IPS-18c (cell line): Measurements from ENCODE around the gene GRAMD1C.

Experiments
- H3K4me3 ChIP-seq: 2 replicates; pipeline ENCODE4 v1.7.0; 2013; ENCODE audit warnings: low read depth, mild to moderate bottlenecking, low read length, moderate library complexity; ENCODE audit not compliant: insufficient read depth
- H3K9me3 ChIP-seq: one replicate; pipeline ENCODE4 v1.6.1; 2013; ENCODE audit warnings: mild to moderate bottlenecking, low read length, moderate library complexity; ENCODE audit not compliant: control insufficient read depth, insufficient read depth

Gene GRAMD1C

GRCh38 chr3:113908133-113908532 lies 69.5 kb downstream of the GRAMD1C start:
- Histone ChIP-seq H3K4me3 (no peak overlapping the region), H3K9me3 (no peaks in the 10 kb centered on the region)

GRCh38 chr3:113910966-113911365 lies 72.4 kb downstream of the GRAMD1C start:
- H3K9me3 ChIP-seq: no peaks in the 10 kb centered on the region
- H3K4me3 ChIP-seq: no peak overlapping the region

DNA sequence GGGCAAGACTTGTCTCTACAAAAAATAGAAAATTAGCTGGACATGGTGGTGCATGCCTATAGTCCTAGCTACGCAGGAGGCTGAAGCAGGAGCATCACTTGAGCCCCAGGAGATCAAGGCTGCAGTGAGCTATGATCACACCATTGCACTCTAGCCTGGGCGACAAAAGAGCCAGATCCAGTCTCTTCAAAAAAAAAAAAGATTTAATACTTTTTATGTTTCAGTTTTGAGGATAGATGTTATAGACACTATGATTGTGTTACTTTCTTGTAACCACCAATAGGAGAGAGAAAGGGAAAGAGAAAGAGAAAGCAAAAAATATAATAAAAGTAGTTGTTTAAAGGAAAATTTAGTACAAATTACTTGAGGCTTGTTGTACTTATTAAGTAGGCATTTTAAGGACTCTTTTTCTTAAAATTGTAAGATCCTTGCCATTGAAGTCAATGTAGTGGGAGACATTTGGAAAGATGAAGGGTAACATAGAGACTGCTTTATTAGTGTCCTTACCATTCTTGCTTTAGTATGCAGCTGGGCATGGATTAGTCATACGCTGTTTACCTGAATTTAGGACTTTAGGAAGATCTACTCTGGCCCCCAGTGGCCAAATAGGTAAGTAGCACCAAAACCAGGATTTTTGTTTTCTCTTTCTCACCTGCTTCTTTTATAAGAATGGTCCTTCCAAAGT lies 74.1 kb downstream of the GRAMD1C start:
- H3K4me3 ChIP-seq: no peak overlapping the region
- H3K9me3 ChIP-seq: no peaks in the 10 kb centered on the region

DNA sequence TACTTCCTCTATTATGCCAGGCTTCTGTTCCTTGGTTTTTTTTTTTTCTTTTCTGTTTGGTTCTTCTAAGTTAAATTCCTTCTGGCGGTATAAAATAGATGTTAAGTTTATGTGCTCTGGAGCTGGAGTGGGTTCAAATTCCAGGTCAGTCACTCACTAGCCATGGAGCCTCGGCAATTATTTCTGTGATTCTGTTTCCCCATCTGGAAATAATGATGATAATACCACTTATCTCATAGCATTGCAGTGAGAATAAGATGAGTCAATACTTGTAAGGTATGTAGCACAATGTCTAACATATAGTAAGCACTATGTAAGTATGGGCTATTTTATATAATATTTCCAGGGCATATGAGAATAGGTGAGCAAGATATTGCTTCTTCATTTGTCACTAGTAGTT lies 76.1 kb downstream of the GRAMD1C start:
- Histone ChIP-seq H3K4me3 (no peak overlapping the region), H3K9me3 (no peaks in the 10 kb centered on the region)

DNA sequence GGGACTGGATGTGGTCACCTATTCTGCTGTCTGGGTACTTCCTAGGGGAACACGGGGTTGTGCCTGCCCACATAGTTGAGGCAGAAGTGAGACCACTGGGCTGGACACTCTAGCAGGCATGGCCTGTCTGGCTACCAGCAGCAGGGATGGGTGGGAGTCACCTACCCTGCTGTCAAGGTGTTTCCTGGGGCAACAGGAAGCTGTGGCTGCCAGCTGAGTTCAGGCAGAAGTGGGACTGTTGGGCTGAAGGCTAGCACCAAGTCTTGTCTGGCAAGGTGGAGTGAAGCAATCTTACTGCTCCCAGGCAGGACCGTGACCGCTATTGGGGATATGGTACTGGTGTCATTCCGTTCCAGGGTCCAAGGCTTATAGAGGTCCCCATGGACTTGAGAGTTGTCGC lies 89.0 kb downstream of the GRAMD1C start:
- Histone ChIP-seq H3K4me3 (no peak overlapping the region), H3K9me3 (no peaks in the 10 kb centered on the region)

DNA sequence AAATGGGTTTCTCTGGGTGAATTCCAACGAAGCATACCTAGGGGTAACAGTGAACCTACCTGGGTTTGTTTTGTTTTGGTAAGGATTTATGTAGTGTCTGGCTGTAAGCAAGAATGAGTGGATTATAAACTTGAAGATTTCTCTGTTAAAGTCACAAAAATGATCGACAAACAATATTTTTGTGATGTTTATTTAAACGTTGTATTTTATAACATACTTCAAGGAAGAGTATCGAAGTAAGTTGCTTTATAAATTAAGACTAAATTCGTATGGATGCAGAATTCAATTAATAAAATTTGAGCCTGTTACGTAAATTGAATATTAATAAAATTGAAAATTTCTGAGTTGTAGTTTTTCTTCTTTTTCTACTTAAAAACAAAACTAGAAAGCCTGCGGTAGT lies 108.2 kb downstream of the GRAMD1C start:
- H3K4me3 ChIP-seq: peak overlapping the region; percentile 69; the same call in 1 of the 2 replicates
- no peaks in the 10 kb centered on the region for H3K9me3 ChIP-seq

- Histone ChIP-seq H3K9me3 (no peaks in the 10 kb centered on the region), H3K4me3 (peak within 1 kb of the TSS; percentile 69)
Measured at GRCh38 chr3:113947372-113948014, 108.9 kb downstream of the GRAMD1C start, which contains the start of gene ZDHHC23. ZDHHC23 (plus strand) TSS chr3:113948013; CDS start chr3:113948803, 790 bp downstream.

DNA sequence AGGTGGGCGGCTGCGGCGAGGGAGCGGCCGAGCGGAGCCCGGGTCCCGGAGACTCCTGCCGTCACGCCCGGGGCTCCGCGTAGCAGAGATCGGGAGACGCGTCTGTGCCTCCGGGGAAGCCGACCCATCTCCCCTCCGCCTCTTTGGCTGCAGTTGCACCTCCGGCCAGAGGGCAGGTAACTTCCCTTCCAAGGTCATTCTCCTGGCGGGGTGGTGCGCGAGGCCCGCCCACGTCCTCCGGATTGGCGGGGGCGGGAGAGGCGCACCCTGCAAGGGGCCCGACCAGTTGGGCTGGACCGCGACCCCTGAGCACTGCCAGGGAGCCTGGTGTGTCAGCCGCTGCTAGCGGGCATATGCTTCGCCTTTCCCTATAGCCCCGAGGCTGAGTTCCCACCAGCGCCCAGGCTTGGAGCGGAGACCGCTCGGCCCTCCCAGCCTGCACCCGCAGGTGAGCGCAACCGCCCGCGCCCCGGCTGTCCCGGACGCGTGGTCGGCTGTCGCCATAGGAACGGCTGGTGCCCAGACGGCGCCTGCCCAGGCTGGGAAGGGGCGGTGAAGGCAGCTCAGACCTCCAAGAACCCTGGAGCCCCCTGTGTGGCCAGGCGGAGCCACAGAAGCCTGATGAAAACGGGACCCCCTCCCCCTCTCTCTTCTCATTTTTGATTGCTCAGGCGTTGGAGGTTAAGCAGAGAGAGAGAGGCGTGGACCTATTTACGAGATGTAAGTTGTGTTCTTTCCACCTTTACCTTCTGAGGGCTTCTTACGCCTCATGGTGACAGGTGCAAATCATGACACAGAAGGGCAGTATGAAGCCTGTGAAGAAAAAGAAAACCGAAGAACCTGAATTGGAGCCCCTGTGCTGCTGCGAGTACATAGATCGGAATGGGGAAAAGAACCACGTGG lies 109.7 kb downstream of the GRAMD1C start:
- H3K4me3 ChIP-seq: peak overlapping the region; percentile 69
- H3K9me3 ChIP-seq: no peaks in the 10 kb centered on the region

DNA sequence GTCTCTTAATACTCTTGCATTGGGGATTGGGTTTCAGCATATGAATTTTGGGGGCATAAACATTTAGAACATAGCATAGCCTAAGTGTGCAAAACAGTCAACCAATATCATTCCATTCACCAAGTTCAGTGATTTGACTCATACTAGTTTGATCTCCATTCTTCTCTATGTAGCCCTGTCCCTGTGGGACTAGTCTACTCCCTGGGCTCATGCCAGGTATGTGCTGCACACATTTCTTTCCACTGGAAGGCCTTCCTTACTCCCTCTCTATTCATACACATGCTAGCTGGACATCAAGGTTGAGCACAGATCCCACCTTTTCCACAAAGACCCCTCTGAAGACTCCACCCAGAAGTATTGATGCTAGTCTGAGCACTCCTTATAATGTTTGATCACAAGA lies 114.3 kb downstream of the GRAMD1C start:
- Histone ChIP-seq H3K4me3 (no peak overlapping the region), H3K9me3 (no peaks in the 10 kb centered on the region)

DNA sequence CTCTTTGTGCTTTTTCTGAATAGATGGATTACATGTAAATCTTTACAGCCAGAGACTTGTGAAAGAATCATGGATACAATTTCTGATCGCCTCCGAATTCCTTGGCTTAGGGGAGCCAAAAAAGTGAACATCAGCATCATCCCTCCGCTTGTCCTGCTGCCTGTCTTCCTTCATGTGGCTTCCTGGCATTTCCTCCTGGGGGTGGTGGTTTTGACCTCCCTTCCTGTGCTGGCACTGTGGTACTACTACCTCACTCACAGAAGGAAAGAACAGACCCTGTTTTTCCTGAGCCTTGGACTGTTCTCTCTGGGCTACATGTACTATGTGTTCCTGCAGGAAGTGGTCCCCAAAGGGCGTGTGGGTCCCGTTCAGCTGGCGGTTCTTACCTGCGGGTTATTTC lies 115.1 kb downstream of the GRAMD1C start:
- Histone ChIP-seq H3K4me3 (no peak overlapping the region), H3K9me3 (no peaks in the 10 kb centered on the region)

DNA sequence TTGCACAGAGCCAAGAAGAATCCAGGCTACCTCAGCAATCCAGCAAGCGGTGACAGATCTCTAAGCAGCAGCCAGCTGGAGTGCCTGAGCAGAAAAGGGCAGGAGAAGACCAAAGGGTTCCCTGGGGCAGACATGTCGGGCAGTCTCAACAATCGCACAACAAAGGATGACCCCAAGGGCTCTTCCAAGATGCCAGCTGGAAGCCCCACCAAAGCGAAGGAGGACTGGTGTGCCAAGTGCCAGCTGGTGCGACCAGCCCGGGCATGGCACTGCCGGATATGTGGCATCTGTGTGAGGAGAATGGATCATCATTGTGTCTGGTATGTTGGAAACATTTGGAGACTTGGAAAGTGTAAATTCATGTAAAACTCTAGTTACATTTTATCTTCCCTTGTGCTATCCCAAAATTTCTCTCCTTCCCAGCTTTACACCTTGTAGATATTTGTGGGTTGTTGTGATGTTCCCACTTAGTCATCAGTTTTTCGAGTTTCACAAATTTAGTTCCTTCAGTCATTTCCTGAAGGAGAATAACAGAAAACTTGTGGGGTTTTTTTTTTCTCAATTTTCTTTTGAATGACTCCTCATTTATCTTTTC lies 115.6 kb downstream of the GRAMD1C start:
- H3K4me3 ChIP-seq: no peak overlapping the region
- H3K9me3 ChIP-seq: no peaks in the 10 kb centered on the region

DNA sequence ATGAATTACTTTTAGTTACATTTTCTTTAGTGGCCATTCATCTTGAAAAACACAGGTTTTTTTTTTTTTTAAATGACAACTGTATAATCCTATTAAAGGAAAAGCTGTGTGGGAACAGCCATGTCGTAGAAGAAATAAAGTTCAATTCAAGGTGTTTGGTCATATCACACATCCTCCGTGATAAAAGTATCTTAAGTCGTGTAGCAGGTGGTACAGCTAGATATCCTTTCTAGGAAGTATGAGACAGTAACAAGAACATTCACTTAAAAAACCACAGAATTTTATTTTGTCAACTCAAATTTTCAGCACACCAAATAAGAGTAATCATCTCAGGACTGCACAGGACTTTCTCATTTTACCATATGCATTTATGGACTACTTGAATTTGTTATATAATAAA lies 125.3 kb downstream of the GRAMD1C start:
- no peak overlapping the region for H3K4me3 ChIP-seq
- H3K9me3 ChIP-seq: no peaks in the 10 kb centered on the region

DNA sequence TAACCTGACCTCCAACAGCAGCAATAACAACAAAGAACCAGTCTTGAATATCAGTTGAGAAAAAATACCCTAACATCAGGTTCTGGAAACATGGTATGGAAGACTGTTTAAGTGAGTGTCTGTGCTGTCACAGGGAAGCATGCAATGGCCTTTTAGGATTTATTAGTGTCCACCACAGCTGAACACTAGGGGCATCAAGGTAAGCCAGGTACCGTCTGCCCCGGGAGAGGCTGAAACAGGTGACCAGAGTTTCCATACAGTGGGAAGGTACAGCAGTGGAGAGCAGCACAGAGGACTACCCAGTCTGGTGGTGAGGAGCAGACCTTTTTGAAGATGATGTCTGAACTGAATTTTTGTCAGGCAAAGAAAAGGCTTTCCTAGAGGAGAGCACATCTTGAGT lies 127.6 kb downstream of the GRAMD1C start:
- Histone ChIP-seq H3K9me3 (no peaks in the 10 kb centered on the region), H3K4me3 (no peak overlapping the region)

GRCh38 chr3:113968986-113969385 lies 130.4 kb downstream of the GRAMD1C start:
- H3K9me3 ChIP-seq: no peaks in the 10 kb centered on the region
- no peak overlapping the region for H3K4me3 ChIP-seq

- Histone ChIP-seq H3K4me3 (no peak overlapping the region), H3K9me3 (no peaks in the 10 kb centered on the region)
Measured at GRCh38 chr3:113977822-113978221, 139.2 kb downstream of the GRAMD1C start.

- Histone ChIP-seq H3K9me3 (no peaks in the 10 kb centered on the region), H3K4me3 (no peak overlapping the region)
Measured at GRCh38 chr3:113979916-113980315, 141.3 kb downstream of the GRAMD1C start.

DNA sequence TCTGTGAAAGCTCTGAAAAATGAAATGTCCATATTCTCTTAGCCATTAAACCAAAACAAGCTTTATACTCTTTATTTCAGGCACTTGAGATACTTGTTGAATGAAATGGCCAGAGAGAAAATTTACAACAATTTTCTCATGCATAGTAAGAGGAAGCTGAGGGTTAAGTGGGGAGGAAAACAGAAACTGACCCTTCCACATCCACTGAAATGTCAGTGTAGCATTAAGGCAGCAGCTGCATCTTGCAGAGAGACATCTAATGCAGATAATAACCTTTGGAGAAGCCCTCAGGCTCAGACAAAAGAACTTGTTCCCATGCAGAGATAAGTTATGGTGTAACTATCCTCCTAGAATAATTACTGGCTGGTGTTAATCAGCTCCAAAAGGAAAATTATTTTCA lies 143.2 kb downstream of the GRAMD1C start:
- no peak overlapping the region for H3K4me3 ChIP-seq
- no peaks in the 10 kb centered on the region for H3K9me3 ChIP-seq
